GM23248 (cell line): Measurements from ENCODE around the gene DPYSL5.

Experiments
- EZH2 ChIP-seq: fragments of 200-600 bp; sonication (generic); IDR thresholded peaks from 2 replicates; pipeline ENCODE4 v1.6.1; 2018; ENCODE audit warnings: antibody characterized with exemption, mild to moderate bottlenecking; ENCODE audit not compliant: insufficient read depth, poor library complexity, severe bottlenecking
- EZH2phosphoT487 ChIP-seq: fragments of 200-600 bp; sonication (generic); IDR thresholded peaks from 2 replicates; pipeline ENCODE4 v1.6.1; 2018; ENCODE audit warnings: antibody characterized with exemption, moderate library complexity, mild to moderate bottlenecking, low read depth; ENCODE audit not compliant: insufficient read depth

DNA sequence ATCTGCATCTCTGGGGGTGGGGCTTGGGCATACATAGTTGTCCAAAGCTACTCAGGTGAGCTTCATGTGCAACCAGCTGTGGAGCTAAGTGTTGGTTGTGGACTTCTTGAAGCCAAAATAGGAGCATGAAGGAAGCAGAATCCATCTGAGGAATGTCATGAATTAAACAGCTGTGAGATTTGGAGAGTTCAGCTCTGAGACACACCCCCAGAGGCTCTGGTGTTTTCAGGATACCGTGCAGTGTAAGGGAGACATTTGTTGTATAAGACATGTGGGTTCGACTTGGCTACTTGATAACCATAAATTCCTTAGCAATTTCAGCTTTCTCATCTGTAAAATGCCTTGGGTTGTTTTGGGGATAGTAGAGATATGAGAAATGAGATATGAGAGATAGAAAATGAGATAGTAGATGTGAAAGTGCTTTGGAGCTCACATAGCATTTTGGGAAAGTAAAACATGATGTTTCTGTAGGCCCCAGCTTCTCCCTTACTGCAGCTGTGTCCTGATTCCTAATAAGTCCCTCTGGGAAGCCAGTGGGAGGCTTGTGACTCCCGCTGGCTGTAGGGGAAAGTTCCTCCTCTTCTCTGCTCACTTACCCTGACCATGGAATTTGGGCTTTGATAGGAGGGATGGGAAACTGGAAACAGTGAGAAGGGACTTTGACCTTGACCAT, 50.0 kb downstream of the DPYSL5 start:
- TF ChIP-seq EZH2 (no peak), EZH2phosphoT487 (no peak)
